WTC11 (cell line): ENCODE data around the gene ARHGAP21. TPM values are rescaled to one million over a fixed set of nuclear protein-coding genes. Genes with fewer than 3 reads are reported as not detected.
"Not testable (repeated sequence)": the region's sequence is repeated elsewhere in the genome, so short reads cannot be mapped to it uniquely, and the experiment has no call there.

ENCODE experiments used
- ATAC-seq: fragments of 200-7000 bp; cut with Tn5 transposase; 2 replicates; pipeline ENCODE4 v1.10.0; 2021; ENCODE audit warnings: mild to moderate bottlenecking, moderate library complexity
- CTCF ChIA-PET: fragments of 300-600 bp; sonication (Branson Sonifier 250); formaldehyde crosslinking; loops from one replicate; lab custom pipeline; 2021; ENCODE audit warnings: antibody characterized with exemption; lab: Charles Lee
- POLR2A ChIA-PET: fragments of 350-600 bp; sonication (Branson Sonifier 250); formaldehyde crosslinking; loops from one replicate; lab custom pipeline; 2021; ENCODE audit warnings: antibody characterized with exemption; lab: Charles Lee
- DNase-seq: peaks from one replicate; pipeline ENCODE4 v3.0.0; 2021; ENCODE audit warnings: low spot score
- H3K27ac Mint-ChIP-seq: 2 replicates; pipeline ENCODE4 v1.8.0; 2021; ENCODE audit warnings: mixed read lengths
- H3K27me3 Mint-ChIP-seq: 2 replicates; pipeline ENCODE4 v1.8.0; 2021; ENCODE audit warnings: low read depth, mild to moderate bottlenecking, moderate library complexity, mixed read lengths
- H3K36me3 Mint-ChIP-seq: 2 replicates; pipeline ENCODE4 v1.8.0; 2021; ENCODE audit warnings: mixed read lengths
- H3K4me1 Mint-ChIP-seq: 2 replicates; pipeline ENCODE4 v1.8.0; 2022; ENCODE audit warnings: mixed read lengths
- H3K4me3 Mint-ChIP-seq: 2 replicates; pipeline ENCODE4 v1.8.0; 2021; ENCODE audit warnings: mild to moderate bottlenecking, moderate library complexity, mixed read lengths
- H3K9me3 Mint-ChIP-seq: 2 replicates; pipeline ENCODE4 v1.8.0; 2021; ENCODE audit warnings: mixed read lengths
- CREM ChIP-seq: sonication (generic); formaldehyde crosslinking; IDR thresholded peaks from 2 replicates; pipeline ENCODE4 v1.8.1; 2022; ENCODE audit warnings: mild to moderate bottlenecking, missing genetic modification reagents, moderate library complexity
- ETV6 ChIP-seq: sonication (generic); formaldehyde crosslinking; IDR thresholded peaks from 2 replicates; pipeline ENCODE4 v1.8.1; 2022; ENCODE audit warnings: mild to moderate bottlenecking, missing genetic modification reagents
- FOXP1 ChIP-seq: sonication (generic); formaldehyde crosslinking; IDR thresholded peaks from 2 replicates; pipeline ENCODE4 v1.8.0; 2022; ENCODE audit warnings: missing genetic modification reagents, mild to moderate bottlenecking, moderate library complexity, borderline replicate concordance
- JAZF1 ChIP-seq: fragments of 250-450 bp; sonication (Bioruptor Pico); IDR thresholded peaks from 2 replicates; pipeline ENCODE4 v1.9.0; 2021; ENCODE audit warnings: moderate library complexity, mild to moderate bottlenecking, inconsistent platforms
- MYBL2 ChIP-seq: sonication (generic); formaldehyde crosslinking; IDR thresholded peaks from 2 replicates; pipeline ENCODE4 v1.8.1; 2023; ENCODE audit warnings: mild to moderate bottlenecking, moderate library complexity, missing genetic modification reagents
- NR2C2 ChIP-seq: sonication (generic); formaldehyde crosslinking; IDR thresholded peaks from 2 replicates; pipeline ENCODE4 v1.8.0; 2022; ENCODE audit warnings: mild to moderate bottlenecking, missing genetic modification reagents
- TEAD1 ChIP-seq: sonication (generic); formaldehyde crosslinking; IDR thresholded peaks from 2 replicates; pipeline ENCODE4 v1.8.0; 2022; ENCODE audit warnings: mild to moderate bottlenecking, missing genetic modification reagents
- TEAD4 ChIP-seq: sonication (generic); formaldehyde crosslinking; IDR thresholded peaks from 2 replicates; pipeline ENCODE4 v1.8.0; 2022; ENCODE audit warnings: mild to moderate bottlenecking, missing genetic modification reagents
- TP53 ChIP-seq: sonication (generic); formaldehyde crosslinking; IDR thresholded peaks from 2 replicates; pipeline ENCODE4 v1.8.1; 2023; ENCODE audit warnings: mild to moderate bottlenecking, missing genetic modification reagents
- ZNF219 ChIP-seq: sonication (generic); formaldehyde crosslinking; IDR thresholded peaks from 2 replicates; pipeline ENCODE4 v1.8.0; 2023; ENCODE audit warnings: missing genetic modification reagents, mild to moderate bottlenecking, borderline replicate concordance
- ZNF423 ChIP-seq: fragments of 250-450 bp; sonication (Bioruptor Pico); IDR thresholded peaks from 2 replicates; pipeline ENCODE4 v2.1.2; 2022; ENCODE audit warnings: mild to moderate bottlenecking, moderate library complexity
- ZNF671 ChIP-seq: fragments of 250-450 bp; sonication (Bioruptor Pico); IDR thresholded peaks from 2 replicates; pipeline ENCODE4 v1.8.0; 2021; ENCODE audit warnings: mild to moderate bottlenecking
- total RNA-seq: library from RNA; stranded (reverse); gene quantifications from 3 replicates; pipeline ENCODE4 v1.2.3, GENCODE V29; 2021
- TF ChIP-seq, protein P1 (sequence below): sonication (generic); formaldehyde crosslinking; IDR thresholded peaks from 2 replicates; pipeline ENCODE4 v1.8.1; 2022; ENCODE audit warnings: low read depth, missing genetic modification reagents, borderline replicate concordance
- TF ChIP-seq, protein P2 (sequence below): fragments of 200-600 bp; IDR thresholded peaks from 2 replicates; pipeline ENCODE4 v1.8.0; 2022; ENCODE audit warnings: antibody characterized with exemption
- TF ChIP-seq, protein P3 (sequence below): fragments of 250-450 bp; sonication (Bioruptor Pico); IDR thresholded peaks from 2 replicates; pipeline ENCODE4 v2.1.2; 2022; ENCODE audit warnings: mild to moderate bottlenecking, moderate library complexity

Gene ARHGAP21
- total RNA-seq, 1 experiment from 2014 or later = 33.8 TPM

DNA sequence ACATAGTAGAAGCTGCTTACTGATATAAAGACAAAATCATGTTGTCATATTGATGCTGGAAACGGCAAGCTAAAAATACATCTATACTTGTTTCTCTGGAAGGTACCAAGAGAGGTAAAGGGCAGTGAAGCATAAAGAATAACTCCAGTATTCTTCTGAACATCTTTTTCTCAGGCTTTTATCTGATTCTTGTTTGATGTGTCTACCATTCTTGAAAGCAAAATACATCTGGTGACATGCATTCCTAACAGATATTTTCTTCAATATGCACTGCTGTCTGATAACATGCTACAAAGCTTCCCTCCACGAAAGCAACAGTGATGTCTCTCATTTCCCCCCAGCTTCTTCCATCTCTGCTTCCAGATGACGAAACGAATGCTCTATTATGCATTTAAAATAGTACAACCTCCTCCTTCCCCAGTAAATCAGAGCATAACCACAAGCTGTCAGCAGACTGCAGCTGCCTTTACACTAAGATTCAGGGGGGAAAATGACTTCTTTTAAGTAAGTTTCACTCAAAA lies 100.8 kb downstream of the ARHGAP21 start:
- ATAC-seq (no peak), DNase-seq (no peak)
- H3K27ac Mint-ChIP-seq = no peak overlapping the region
- no peaks in the 10 kb centered on the region for H3K4me1 Mint-ChIP-seq
- ChIA-PET CTCF (no interaction called here), POLR2A (no interaction called here)
- no peak for TF ChIP-seq CREM (CRISPR knock-in tag)
- no peak for TF ChIP-seq JAZF1 (CRISPR knock-in tag)
- TF ChIP-seq, protein P1, sequence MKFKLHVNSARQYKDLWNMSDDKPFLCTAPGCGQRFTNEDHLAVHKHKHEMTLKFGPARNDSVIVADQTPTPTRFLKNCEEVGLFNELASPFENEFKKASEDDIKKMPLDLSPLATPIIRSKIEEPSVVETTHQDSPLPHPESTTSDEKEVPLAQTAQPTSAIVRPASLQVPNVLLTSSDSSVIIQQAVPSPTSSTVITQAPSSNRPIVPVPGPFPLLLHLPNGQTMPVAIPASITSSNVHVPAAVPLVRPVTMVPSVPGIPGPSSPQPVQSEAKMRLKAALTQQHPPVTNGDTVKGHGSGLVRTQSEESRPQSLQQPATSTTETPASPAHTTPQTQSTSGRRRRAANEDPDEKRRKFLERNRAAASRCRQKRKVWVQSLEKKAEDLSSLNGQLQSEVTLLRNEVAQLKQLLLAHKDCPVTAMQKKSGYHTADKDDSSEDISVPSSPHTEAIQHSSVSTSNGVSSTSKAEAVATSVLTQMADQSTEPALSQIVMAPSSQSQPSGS = no peak
- TF ChIP-seq FOXP1 (CRISPR knock-in tag) = no peak
- TF ChIP-seq TEAD1 = no peak
- TF ChIP-seq ZNF219 (CRISPR knock-in tag) = no peak
- TF ChIP-seq MYBL2 = no peak
- TF ChIP-seq ZNF671 = no peak
- no peak for TF ChIP-seq ZNF423 (CRISPR knock-in tag)
- TF ChIP-seq TP53 (CRISPR knock-in tag) = no peak
- TF ChIP-seq TEAD4 (CRISPR knock-in tag) = no peak
- TF ChIP-seq, protein P2, sequence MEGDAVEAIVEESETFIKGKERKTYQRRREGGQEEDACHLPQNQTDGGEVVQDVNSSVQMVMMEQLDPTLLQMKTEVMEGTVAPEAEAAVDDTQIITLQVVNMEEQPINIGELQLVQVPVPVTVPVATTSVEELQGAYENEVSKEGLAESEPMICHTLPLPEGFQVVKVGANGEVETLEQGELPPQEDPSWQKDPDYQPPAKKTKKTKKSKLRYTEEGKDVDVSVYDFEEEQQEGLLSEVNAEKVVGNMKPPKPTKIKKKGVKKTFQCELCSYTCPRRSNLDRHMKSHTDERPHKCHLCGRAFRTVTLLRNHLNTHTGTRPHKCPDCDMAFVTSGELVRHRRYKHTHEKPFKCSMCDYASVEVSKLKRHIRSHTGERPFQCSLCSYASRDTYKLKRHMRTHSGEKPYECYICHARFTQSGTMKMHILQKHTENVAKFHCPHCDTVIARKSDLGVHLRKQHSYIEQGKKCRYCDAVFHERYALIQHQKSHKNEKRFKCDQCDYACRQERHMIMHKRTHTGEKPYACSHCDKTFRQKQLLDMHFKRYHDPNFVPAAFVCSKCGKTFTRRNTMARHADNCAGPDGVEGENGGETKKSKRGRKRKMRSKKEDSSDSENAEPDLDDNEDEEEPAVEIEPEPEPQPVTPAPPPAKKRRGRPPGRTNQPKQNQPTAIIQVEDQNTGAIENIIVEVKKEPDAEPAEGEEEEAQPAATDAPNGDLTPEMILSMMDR = no peak
- TF ChIP-seq, protein P3, sequence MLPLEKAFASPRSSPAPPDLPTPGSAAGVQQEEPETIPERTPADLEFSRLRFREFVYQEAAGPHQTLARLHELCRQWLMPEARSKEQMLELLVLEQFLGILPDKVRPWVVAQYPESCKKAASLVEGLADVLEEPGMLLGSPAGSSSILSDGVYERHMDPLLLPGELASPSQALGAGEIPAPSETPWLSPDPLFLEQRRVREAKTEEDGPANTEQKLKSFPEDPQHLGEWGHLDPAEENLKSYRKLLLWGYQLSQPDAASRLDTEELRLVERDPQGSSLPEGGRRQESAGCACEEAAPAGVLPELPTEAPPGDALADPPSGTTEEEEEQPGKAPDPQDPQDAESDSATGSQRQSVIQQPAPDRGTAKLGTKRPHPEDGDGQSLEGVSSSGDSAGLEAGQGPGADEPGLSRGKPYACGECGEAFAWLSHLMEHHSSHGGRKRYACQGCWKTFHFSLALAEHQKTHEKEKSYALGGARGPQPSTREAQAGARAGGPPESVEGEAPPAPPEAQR = no peak
- no peak for TF ChIP-seq ETV6 (CRISPR knock-in tag)
- no peak for TF ChIP-seq NR2C2 (CRISPR knock-in tag)
- H3K27me3 Mint-ChIP-seq = no peaks in the 10 kb centered on the region
- no peak overlapping the region for H3K4me3 Mint-ChIP-seq
- H3K9me3 Mint-ChIP-seq = no peaks in the 10 kb centered on the region
- peaks cover 4% of the 10 kb centered on the region for H3K36me3 Mint-ChIP-seq

DNA sequence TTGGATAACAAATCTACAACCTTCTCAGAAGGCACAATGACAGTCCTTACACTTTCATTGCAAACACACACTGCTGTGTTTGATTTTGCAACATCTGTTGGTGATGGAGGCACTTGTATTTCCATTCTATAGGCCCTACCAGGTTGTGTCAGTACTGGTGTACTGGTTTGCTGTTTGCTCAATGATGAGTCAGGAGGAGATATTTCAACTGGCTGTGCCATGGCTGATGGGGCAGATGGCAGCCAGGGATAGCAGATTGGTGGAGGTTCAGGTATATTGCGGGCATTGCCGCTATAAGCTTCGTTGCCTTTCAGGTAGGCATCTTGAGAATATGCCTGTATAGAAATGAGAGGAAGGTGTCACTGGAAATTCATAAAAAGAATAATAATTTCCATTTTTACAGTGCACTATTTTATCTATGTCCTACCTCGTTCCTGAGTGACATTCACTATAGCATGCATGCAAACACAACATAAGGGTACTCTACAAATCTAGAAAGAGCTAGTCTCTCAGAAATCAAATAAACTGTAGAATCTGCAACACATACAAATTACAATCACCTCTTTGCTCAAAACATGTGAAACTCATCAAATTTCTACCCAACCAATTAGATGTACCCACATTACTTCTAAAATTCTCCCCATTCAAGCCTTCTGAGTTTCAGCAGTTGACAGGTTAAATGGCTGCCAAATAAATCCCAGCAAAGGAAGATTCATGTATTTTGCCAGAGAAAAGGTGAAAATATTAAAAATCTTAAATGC lies 102.5 kb downstream of the ARHGAP21 start:
- POLR2A ChIA-PET, CTCF ChIA-PET, DNase-seq, H3K4me1 Mint-ChIP-seq, H3K4me3 Mint-ChIP-seq, ATAC-seq, H3K9me3 Mint-ChIP-seq, H3K27me3 Mint-ChIP-seq, H3K36me3 Mint-ChIP-seq, H3K27ac Mint-ChIP-seq: not testable (repeated sequence)

DNA sequence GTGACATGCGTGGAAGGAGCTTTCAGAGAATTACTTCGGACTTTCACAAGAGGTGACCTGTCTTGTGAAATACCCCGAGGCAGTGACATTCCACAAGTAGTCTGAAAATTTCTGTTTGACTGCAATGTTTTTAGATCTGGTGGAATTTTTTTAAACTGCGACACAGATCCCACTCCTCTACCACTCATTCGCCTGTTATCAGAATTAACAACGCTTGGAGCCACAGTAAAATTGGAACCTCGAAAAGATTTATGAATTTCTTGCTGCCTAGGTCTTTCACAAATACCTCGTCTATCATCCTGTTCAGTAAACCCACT lies 103.7 kb downstream of the ARHGAP21 start:
- POLR2A ChIA-PET, H3K4me1 Mint-ChIP-seq, CTCF ChIA-PET, H3K27me3 Mint-ChIP-seq, DNase-seq, H3K9me3 Mint-ChIP-seq, H3K4me3 Mint-ChIP-seq, H3K36me3 Mint-ChIP-seq, H3K27ac Mint-ChIP-seq, ATAC-seq: not testable (repeated sequence)

DNA sequence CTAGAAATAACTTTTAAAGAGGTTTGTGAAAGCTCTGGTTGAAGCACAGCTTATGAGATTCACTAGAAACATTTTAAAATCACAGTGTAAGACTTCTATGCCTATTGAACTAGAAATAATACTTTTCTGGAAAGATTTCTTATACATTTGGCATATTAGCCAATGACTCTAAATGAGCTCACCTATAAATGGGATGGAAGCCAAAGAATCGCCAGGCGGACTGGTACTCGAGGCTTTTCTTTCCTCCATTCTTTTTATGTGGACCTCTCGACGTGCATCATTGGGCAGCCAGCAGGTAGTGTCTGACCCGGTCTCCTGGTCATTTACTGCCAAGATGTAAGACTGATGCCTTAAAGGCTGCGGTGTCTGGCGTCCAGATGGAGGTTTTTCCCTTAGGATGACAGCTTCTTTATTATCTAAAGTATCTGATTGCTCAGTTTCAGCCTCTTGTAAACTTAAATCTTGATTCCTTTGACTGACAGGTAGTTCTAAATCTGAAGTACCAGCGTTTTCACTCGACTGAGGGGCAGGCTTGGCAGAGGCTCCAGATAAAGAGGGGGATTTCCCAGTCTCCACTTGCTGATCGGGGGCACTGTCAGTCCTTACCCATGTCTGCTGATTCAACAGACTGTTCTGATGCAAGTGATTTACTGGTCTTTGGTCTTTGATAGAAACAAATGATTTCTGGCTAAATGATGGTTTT lies 104.2 kb downstream of the ARHGAP21 start:
- H3K36me3 Mint-ChIP-seq, H3K4me1 Mint-ChIP-seq, POLR2A ChIA-PET, H3K4me3 Mint-ChIP-seq, CTCF ChIA-PET, DNase-seq, H3K27me3 Mint-ChIP-seq, H3K9me3 Mint-ChIP-seq, ATAC-seq, H3K27ac Mint-ChIP-seq: not testable (repeated sequence)
